Hepatocyte (in vitro differentiated cells): Measurements from ENCODE around the gene ISOC1. TPM values are rescaled to one million over a fixed set of nuclear protein-coding genes. Genes with fewer than 3 reads are reported as not detected.

Source experiments
- DNase-seq: peaks from one replicate; pipeline ENCODE4 v3.0.0-alpha.2; 2016; ENCODE audit warnings: low spot score
- H2AFZ ChIP-seq: fragments of 200-600 bp; sonication (generic); 2 replicates; pipeline ENCODE4 v1.6.0; 2016; ENCODE audit warnings: antibody characterized with exemption, mild to moderate bottlenecking
- H3K27ac ChIP-seq: fragments of 200-600 bp; sonication (generic); 2 replicates; pipeline ENCODE4 v1.5.1; 2016; ENCODE audit warnings: mild to moderate bottlenecking
- H3K27me3 ChIP-seq: fragments of 200-600 bp; sonication (generic); 2 replicates; pipeline ENCODE4 v1.6.1; 2016
- H3K36me3 ChIP-seq: fragments of 200-600 bp; sonication (generic); replicated peaks from 2 replicates; pipeline ENCODE4 v1.5.1; 2016; ENCODE audit warnings: low read depth; ENCODE audit not compliant: insufficient read depth
- H3K4me1 ChIP-seq: fragments of 200-600 bp; sonication (generic); 2 replicates; pipeline ENCODE4 v1.5.1; 2016; ENCODE audit warnings: mild to moderate bottlenecking, moderate library complexity; ENCODE audit not compliant: insufficient read depth
- H3K4me2 ChIP-seq: fragments of 200-600 bp; sonication (generic); 2 replicates; pipeline ENCODE4 v1.6.0; 2016
- H3K4me3 ChIP-seq: fragments of 200-600 bp; sonication (generic); 2 replicates; pipeline ENCODE4 v1.5.1; 2016; ENCODE audit warnings: mild to moderate bottlenecking
- H3K79me2 ChIP-seq: fragments of 200-600 bp; sonication (generic); 2 replicates; pipeline ENCODE4 v1.6.0; 2017; ENCODE audit warnings: mild to moderate bottlenecking
- H3K9me2 ChIP-seq: fragments of 200-600 bp; sonication (generic); replicated peaks from 2 replicates; pipeline ENCODE4 v1.6.0; 2017; ENCODE audit warnings: mild to moderate bottlenecking; ENCODE audit not compliant: insufficient read depth
- H3K9me3 ChIP-seq: fragments of 200-600 bp; sonication (generic); 2 replicates; pipeline ENCODE4 v1.5.1; 2016; ENCODE audit warnings: low read depth, mild to moderate bottlenecking
- H4K20me1 ChIP-seq: fragments of 200-600 bp; sonication (generic); 2 replicates; pipeline ENCODE4 v1.6.0; 2016; ENCODE audit warnings: mild to moderate bottlenecking; ENCODE audit not compliant: insufficient read depth, poor library complexity, severe bottlenecking
- CTCF ChIP-seq: fragments of 200-600 bp; sonication (generic); IDR thresholded peaks from 2 replicates; pipeline ENCODE4 v1.5.1; 2016; ENCODE audit warnings: antibody characterized with exemption, mild to moderate bottlenecking; ENCODE audit not compliant: poor library complexity
- EZH2 ChIP-seq: fragments of 200-600 bp; sonication (generic); IDR thresholded peaks from 2 replicates; pipeline ENCODE4 v1.6.1; 2016; ENCODE audit warnings: antibody characterized with exemption, mild to moderate bottlenecking, borderline replicate concordance
- EZH2phosphoT487 ChIP-seq: fragments of 200-600 bp; sonication (generic); IDR thresholded peaks from one replicate; pipeline ENCODE4 v1.6.1; 2018; ENCODE audit warnings: antibody characterized with exemption, mild to moderate bottlenecking, low read depth, moderate library complexity; ENCODE audit not compliant: unreplicated experiment, severe bottlenecking
- WGBS: methylation state at CpG from one replicate; pipeline ENCODE4 v1.1.6; 2016; ENCODE audit warnings: low lambda C conversion rate; ENCODE audit errors: missing lambda C conversion rate; 5-methylcytosine and 5-hydroxymethylcytosine counted together
- microRNA-seq: library from miRNA; unstranded; fragments of <30 nt; microRNA quantifications from one replicate; pipeline ENCODE4, GENCODE V29; 2017
- polyA plus RNA-seq: library from polyadenylated mRNA; unstranded; fragments of >200 nt; fragmentation: Nextera tagmentation; extraction: Ambion mirVana; gene quantifications from 2 replicates; pipeline ENCODE4 v1.2.1, GENCODE V29; 2016
- small RNA-seq: library from RNA; depleted of rRNA; stranded (forward); fragments of <200 nt; gene quantifications from one replicate; pipeline ENCODE3, GENCODE V24; 2014
- total RNA-seq: library from RNA; depleted of rRNA; stranded (reverse); fragments of >200 nt; gene quantifications from 2 replicates; pipeline ENCODE4 v1.2.3, GENCODE V29; 2014

Gene ISOC1
- total and polyA plus RNA-seq, 2 experiments from 2014 or later = 59.8 to 67.3 TPM

GRCh38 chr5:129141078-129141477 is 46.5 kb downstream of the ISOC1 start:
- DNase-seq = no peak
- H3K4me1 ChIP-seq = no peaks in the 10 kb centered on the region

GRCh38 chr5:129141696-129142095 is 47.1 kb downstream of the ISOC1 start:
- TF ChIP-seq CTCF = no peak
- TF ChIP-seq EZH2 = no peak
- no peak for TF ChIP-seq EZH2phosphoT487
- 44% methylated on average over 2 of the region's 2 CpGs for WGBS

More at GRCh38 chr5:129141078-129141477, 46.5 kb downstream of the ISOC1 start:
- Histone ChIP-seq H3K27me3 (no peaks in the 10 kb centered on the region), H3K27ac (no peak overlapping the region), H3K9me3 (no peaks in the 10 kb centered on the region), H3K4me2 (no peak overlapping the region), H3K36me3 (no peaks in the 10 kb centered on the region), H3K79me2 (no peaks in the 10 kb centered on the region), H2AFZ (no peak overlapping the region), H3K9me2 (no peaks in the 10 kb centered on the region), H3K4me3 (no peak overlapping the region), H4K20me1 (no peaks in the 10 kb centered on the region)
- 82% methylated on average over 4 of the region's 4 CpGs for WGBS
- TF ChIP-seq EZH2phosphoT487 = no peak

GRCh38 chr5:129155876-129156275 is 61.3 kb downstream of the ISOC1 start:
- no peaks in the 10 kb centered on the region for H3K27me3 ChIP-seq
- H3K79me2 ChIP-seq = no peaks in the 10 kb centered on the region
- H3K27ac ChIP-seq = no peak overlapping the region
- H3K9me3 ChIP-seq = no peaks in the 10 kb centered on the region
- H3K36me3 ChIP-seq = no peaks in the 10 kb centered on the region
- H3K4me2 ChIP-seq = no peak overlapping the region
- 92% methylated on average over 3 of the region's 3 CpGs for WGBS
- TF ChIP-seq EZH2phosphoT487 (no peak), CTCF (no peak), EZH2 (no peak)
- no peak for DNase-seq
- no peak overlapping the region for H2AFZ ChIP-seq
- no peaks in the 10 kb centered on the region for H3K4me1 ChIP-seq
- no peak overlapping the region for H3K4me3 ChIP-seq
- H3K9me2 ChIP-seq = no peaks in the 10 kb centered on the region
- no peaks in the 10 kb centered on the region for H4K20me1 ChIP-seq

More at GRCh38 chr5:129141696-129142095, 47.1 kb downstream of the ISOC1 start:
- no peaks in the 10 kb centered on the region for H3K4me1 ChIP-seq
- H3K27me3 ChIP-seq = no peaks in the 10 kb centered on the region
- no peaks in the 10 kb centered on the region for H3K9me2 ChIP-seq
- DNase-seq = no peak
- H3K79me2 ChIP-seq = no peaks in the 10 kb centered on the region
- no peaks in the 10 kb centered on the region for H4K20me1 ChIP-seq
- no peak overlapping the region for H3K27ac ChIP-seq
- no peak overlapping the region for H2AFZ ChIP-seq
- no peaks in the 10 kb centered on the region for H3K9me3 ChIP-seq
- no peak overlapping the region for H3K4me2 ChIP-seq
- H3K36me3 ChIP-seq = no peaks in the 10 kb centered on the region
- no peak overlapping the region for H3K4me3 ChIP-seq

- H3K4me1 ChIP-seq = no peaks in the 10 kb centered on the region
- no peak for DNase-seq
- H3K9me3 ChIP-seq = peaks cover 6% of the 10 kb centered on the region
- H3K9me2 ChIP-seq = no peaks in the 10 kb centered on the region
- no peak overlapping the region for H3K27ac ChIP-seq
- H3K4me2 ChIP-seq = no peak overlapping the region
- H3K27me3 ChIP-seq = no peaks in the 10 kb centered on the region
- H4K20me1 ChIP-seq = no peaks in the 10 kb centered on the region
- no peak overlapping the region for H2AFZ ChIP-seq
- no peaks in the 10 kb centered on the region for H3K36me3 ChIP-seq
- H3K4me3 ChIP-seq = no peak overlapping the region
- TF ChIP-seq CTCF = no peak
- TF ChIP-seq EZH2phosphoT487 = no peak
- TF ChIP-seq EZH2 = no peak
- no peaks in the 10 kb centered on the region for H3K79me2 ChIP-seq
These were observed 67.3 kb downstream of the ISOC1 start for GRCh38 chr5:129161830-129162229.

Small RNA genes lying within 50 kb of the gene (microRNA-seq; reads per million reads assigned to microRNA genes)
- gene MIR4633 = not detected

Small RNA genes lying within 50 kb of the gene (small RNA-seq; reads per million reads assigned to genes)
- not detected for gene MIR4633

Other genes with a start within 250 kb of the ISOC1 start
- gene SLC27A6, start 129.3 kb upstream of the ISOC1 start, total RNA-seq = 5.0 and 5.8 TPM in 2 replicates
- 3.5 and 6.0 TPM in 2 replicates for gene SLC27A6, start 129.3 kb upstream of the ISOC1 start, polyA plus RNA-seq